Stimulated activated CD4-positive, alpha-beta T cell treated with anti-CD3 and anti-CD28 coated beads, Interleukin-1b, Interleukin-23, amount 100 ng/mL, for 48 hours (primary cell): ENCODE results near the gene NPFF.
"Not testable (repeated sequence)": the region's sequence is repeated elsewhere in the genome, so short reads cannot be mapped to it uniquely, and the experiment has no call there.

ENCODE experiments used
- DNase-seq: peaks from one replicate; pipeline ENCODE4 v3.0.0-alpha.2; 2020

Gene NPFF

DNA sequence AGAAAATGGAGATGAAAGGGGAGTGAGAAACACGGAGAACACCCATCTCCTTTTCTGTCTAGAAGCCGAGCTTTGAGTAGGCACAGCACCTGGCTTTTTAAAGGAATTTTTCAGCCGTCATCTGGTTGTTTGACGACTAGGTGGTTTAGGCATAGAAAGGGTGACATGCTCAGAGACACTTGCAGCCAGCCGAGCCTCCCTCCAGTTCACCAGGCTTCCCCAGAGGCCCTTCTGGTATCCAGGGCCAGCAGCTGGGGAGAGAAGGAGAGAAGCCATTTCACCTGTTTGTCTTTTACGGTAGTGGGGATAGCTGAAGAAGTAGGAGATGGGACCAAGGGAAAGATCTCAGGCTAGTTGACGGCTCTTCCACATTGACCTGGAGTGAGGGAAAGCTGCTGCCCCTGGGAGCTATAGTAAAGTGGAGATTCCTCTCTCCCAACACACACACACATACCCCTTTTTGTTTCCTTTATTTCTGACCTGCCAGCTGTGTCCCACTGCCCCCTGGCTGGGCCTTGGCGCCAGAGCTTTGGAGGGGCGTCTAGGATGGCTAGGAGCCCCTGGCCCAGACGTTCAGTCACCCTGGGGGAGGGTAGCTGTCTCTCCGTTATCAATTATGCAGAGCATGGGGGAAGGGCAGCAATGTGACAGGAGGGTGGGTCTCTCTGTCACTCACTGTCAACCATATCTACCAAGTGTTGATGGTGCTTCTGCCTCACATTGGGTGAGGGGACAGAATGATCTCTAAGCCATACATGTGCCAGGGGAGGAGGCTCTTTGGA, 13.5 kb downstream of the NPFF start:
- no peak for DNase-seq

DNA sequence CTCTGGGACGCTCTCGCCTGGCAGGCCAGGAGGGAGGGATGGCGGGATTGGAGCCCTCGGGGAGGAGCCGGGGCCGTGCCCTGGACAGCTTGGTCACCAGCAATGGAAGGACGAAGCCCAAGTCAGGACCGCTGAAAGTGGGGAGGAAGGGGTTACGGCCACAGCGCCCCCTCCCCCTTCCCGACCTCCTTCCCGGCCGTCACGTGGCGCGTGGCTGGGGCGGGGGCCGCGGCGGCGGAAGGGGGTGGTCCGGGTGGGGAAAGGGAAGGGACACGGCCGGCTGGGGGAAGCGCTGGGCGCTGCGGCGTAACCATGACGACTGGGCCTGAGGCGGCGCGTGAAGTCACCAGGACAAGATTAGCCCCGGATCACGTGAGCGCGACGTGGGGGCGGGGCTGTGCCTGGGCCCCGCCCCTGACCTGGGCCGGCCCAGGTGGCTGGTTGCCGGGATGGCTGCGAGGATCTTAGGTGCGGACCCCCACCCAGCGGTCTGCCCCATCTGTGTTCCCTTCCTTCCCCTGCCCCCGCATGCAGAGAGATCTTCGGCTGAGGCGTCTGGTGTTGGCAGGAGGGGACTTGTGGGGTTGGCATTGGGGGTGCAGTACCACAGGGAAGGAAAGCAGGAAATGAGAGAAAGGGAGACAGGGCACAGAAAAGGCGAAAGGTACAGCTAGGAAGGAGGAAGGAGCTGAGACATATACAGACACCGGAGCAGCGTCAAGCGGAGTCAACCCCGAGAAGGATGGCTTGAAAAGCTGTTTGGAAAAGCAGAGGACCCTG, 14.3 kb downstream of the NPFF start:
- DNase-seq, result peak; percentile 84

DNA sequence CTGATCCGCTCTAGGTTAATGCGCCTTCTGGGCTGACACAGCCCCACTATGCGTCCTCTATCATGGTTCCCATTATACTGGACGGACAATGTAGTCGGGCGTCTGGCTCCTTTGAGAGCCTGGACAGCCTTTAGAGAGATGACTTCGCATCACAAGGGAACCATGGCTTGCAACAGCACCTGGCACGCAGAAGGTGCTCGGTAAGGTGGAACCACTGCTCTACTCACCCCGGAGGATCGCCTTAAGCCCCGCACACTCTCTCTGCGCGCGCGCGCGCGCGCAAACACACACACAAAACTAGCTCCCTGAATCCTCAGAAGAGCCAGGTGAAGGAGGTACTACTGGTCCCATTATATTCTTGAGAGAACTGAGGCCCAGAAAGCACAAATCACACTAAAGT, 15.1 kb downstream of the NPFF start:
- no peak for DNase-seq

DNA sequence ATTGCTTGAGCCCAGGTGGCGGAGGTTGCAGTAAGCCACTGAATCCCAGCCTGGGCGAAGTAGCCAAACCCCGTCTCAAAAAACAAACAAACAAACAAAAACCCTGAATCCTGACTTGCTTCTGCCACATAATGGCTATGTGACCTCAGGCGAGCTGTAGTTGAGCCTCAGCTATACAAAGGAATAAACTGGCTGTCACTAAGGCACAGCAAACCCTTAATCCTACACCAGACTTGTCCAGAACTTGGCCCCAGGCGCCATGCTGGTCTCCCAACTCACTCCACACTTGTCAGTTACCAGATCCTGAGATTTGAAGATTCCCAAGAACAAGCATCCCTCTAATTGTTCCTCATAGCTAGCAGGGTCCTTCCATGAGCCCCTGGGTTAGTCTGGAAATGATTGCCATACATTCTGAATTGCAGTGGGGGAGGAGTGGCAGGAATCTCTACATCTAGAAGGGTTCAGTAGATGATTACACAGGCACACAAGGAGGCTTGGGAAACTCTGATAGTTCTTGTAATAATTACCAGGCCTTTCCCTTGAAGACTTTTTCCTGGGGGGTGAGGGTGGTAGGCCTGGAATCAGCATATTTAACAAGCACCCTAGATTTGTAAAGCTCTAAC, 17.9 kb downstream of the NPFF start:
- no peak for DNase-seq

DNA sequence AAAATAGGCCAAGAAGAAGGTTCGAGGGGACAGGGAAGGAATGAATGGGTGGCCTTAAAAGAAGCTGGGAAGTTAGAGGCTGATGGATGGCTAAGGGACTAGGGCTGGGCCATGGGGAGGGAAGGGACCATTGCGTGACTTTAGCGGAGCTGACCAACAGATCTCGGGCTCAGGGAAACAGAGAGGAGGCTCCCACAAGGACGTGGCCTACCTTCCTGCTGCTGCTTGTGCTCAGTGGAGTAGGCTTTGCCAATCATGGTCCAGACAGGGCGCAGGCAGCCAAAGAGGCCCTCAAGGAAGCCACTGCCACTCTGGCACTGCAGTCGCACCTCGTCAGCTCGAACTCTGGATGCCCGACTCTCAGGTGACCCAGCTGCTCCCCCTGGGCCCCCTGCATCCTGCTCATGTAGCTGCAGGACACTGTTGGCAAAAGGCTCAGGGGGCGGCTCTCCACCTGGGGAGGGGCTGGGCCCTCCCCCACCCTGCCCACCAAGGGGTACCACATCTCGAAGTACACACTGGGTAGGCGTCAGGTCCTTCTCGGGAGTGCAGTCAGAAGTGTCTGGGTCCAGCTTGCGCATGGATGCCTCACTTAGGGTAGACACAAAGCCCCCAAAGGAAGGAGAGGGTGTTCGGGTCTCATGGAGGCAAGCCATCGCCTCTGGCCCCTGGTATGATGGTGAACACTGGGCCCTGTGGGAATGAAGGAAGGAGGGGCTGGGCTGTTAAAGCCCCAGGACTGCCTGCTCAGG, 20.4 kb downstream of the NPFF start:
- DNase-seq, result no peak

DNA sequence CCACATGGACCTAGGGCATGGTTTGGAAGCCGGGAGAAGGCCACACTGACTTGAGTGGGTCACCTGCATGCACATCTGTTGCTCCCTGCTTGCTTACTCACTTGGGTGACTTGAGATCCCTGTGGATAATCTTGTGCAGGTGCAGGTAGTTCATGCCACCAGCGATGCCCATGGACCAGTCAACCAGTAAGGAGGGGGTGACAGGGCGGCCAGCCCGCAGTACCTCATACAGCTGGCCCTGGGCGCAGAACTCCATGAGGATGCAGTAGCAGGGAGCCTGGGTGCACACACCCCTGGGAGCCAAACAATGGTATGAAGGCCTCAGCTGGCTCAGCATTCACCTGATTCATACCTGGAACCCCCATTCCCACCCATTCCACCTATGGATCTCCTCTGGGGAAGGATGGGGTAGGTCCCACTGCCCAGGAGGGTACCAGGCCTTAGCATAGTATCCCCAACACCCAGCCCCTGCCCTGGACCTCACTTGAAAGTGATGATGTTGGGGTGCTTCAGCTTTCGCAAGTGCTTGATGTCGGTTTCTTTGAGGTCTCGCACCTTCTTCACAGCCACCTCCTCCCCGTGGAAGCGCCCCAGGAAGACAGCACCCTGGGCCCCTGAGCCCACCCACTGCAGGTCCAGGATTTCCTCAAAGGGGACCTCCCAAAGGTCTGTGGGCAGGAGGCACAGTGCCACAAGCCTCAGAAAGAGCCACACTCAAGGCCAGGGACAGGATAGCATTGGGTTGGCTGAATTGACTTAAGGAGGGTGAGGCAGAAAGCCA, 21.1 kb downstream of the NPFF start:
- no peak for DNase-seq

DNA sequence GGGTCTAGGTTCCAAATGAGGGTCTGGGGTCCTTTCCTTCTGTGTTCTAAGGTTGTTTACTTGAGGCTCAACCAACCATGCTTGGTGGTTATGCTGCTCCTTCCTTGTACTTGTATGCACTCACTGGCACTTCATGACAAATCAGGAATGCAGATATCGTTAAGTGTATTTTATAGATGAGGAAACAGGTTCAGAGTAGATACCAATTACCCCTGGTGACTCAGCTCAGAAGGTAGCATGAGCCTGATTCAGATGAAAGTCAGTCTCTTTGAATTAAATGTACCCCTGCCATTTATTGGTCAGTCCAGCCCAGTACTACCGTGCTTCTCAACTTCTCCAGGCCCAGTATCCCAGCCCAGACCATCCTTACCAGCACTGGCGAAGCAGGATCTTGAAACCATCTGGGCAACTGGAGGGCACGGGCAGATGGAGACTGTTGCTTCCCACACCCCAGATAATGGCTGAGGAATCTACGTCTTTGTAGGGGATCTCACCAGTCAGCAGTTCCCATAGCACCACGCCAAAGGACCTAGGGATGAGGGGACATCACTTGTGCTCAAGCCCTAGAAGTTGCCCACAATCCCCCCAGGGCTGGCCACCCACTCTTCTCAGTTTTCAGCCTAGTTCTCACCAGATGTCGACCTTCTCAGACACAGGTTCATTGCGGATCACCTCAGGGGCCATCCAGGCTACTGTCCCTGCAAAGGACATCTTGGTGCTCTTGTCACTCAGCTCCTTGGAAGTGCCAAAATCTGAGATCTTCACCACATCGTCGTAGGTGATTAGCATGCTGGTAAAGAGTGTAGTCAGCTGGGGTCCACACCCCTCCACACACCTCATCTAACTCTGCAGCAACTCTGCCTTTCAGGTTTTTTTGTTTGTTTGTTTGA, 22.4 kb downstream of the NPFF start:
- no peak for DNase-seq

DNA sequence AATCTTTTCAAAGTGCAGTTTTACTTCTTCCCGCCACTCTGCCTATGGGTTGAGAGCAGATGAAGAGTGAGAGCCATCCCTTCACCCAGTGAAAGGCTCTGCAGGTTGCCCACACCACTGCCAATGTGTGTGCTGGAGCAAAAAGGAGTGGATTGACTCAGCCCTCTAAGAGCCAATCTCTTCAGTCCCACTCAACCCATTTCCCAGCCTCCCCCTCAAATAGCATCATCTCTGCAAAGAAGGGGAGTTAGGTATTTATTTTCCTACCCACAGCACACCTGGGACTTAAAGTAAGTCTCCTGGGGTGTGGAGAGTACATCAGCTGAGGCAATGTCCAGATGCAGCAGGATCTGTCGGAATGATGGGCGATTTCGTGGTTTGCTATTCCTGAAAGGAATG, 23.3 kb downstream of the NPFF start:
- no peak for DNase-seq

DNA sequence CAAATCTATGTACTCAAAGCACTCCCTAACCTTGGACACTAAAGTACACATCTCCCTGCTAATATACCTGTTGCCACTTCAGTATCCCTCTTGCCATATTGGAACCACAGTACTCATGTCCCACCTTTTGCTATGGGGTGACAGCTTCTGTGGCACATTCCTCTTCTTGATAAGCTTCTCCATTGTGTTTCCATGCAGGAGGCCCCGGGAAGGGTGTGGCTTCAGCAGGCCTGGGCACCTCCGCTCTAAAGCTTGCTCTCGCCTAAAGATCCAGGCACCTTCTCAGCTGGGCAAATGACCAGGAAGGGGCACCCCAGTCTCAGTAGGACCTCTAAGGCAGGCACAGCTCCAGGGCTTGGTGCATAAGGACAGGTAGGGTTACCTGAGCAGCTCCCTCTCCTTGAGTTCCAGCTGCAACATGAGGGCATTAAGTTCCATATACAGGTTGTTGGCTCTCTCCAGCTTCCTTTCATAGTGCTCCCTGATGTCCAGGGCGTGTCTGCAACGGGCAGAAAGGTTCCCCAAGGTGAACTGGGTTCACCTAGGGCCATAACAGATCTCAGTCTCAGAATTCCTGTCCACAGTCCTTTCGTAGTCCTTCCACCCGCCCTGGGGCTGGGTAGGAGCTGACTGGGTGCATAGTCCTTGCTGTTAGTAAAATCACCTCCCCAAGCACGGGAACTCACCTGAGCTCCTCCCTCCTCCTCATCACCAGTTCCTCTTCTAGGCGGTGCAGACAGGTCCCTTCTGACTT, 23.9 kb downstream of the NPFF start:
- DNase-seq, result no peak

DNA sequence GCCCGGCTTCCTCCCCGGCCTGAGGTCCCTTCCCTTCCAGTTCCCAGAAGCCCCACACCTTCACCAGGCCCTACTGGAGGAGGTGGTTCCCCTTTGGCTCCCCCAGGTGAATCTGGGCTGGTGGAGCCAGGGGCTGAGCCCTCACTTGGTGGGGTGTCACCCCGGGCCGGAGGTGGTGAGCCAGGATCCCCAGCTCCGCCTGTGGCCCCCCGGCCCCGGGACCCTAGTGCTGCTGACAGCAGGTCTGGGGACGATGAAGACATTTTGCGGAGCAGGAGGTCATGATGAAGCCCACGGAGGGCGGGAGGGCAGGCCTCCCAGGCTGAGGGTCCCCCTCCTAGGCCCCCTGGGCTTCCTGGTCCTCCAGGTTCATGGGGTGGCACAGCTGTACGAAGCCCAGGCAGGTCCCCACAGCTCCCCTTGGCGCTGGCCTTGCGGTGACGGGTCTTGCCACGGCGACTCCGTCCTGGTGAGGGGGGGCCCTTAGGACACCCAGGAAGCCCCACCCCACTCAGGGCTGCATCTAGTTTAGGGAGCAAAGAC, 24.6 kb downstream of the NPFF start:
- no peak for DNase-seq

DNA sequence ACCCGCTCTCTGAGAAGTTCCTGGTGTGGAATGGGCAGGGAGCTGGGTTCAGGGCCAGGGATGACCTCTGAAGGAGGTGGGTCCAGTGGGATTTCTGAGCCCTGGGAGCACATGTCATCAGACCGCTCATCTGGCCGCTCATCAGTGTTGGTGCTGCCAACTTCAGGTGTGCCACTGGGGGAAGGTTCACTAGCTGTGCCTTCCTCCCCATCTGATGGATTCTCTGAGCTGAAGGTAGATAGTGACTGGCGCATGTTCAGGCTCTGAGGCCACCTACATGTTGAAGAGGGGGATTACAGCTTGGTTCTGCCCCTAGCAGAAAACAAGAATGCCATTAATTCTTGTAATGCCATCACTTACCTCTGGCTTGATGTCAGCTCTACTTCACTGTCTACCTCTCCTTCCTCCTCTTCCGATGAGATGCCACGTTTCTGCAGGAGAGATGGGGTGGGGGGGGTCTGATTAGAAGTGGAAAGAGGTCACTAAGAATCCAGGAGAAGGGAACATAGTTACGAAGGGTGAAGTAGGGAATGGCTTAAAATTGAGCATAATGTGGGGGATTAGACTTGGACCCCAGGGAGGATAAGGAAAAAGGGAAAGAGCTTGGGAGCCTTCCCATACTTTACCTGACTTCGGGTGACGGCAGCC, 25.2 kb downstream of the NPFF start:
- DNase-seq, result no peak

DNA sequence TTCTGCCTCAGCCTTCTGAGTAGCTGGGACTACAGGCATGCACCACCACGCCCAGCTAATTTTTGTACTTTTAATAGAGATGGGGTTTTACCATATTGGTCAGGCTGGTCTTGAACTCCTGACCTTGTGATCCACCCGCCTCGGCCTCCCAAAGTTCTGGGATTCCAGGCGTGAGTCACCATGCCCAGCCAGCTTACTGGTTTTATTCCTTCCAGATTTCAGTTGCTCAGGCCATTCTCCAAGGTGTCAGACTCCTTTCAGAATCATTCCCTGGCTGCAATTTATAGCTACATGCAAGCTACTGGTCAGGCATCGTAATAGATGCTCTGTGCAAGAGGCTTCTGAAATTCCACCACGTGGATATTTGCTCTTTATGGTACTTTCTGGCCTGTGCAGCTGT, 25.8 kb downstream of the NPFF start:
- not testable (repeated sequence) for DNase-seq

DNA sequence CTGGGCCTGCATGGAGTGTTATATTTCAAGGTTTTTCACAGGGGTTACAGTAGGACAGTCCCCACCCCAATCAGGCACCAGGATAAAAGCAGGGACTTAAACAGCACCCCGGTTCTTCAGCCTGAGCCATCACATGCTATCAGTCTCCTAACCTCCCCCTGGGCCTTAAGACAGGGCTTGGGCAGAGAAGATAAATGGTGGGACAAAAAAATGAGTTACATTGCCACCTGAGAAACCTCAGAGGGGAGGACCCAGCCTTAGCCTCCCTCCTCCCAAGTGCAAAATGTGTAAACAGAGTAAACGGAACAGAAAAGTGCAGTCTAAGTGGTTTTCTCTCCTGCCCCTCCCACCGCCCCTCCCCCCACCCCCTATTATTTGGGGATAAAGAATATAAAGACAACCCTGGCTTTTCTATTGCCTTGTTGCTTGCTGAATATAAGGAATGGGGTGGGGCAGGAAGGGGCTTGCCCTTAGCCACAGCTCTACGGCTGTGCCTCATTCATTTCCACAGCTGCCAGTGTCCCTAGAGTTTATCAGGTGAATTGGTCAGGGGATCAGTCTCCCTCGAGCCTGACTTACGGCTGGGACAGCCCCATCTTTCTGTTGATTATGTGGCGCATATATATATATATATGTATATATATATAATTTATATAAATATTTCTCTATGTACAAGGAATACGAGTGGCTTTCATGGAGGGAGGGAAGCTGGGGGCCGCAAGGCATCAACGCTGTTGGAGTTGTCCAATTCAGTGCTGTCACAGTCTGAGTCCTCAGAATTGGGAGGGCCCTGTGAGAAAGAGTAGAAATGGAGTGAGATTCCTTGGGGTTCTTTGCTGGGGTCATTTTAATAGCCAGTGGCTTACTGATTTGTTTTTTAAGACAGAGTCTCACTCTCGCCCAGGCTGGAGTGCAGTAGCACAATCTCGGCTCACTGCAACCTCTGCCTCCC, 26.5 kb downstream of the NPFF start:
- DNase-seq, result no peak

DNA sequence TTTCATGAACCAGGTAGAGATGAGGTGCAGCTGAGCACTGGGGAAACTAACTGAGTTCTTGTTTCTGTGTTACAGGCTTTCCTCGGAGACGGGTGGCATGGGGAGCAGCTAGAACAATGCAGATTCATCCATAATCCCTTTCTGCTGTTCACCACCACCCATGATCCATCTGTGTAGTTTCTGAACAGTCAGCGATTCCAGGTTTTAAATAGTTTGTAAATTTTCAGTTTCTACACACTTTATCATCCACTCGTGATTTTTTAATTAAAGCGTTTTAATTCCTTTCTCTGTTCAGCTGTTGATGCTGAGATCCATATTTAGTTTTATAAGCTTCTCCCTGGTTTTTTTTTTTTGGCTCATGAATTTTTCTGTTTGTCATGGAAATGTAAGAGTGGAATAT, 28.0 kb downstream of the NPFF start:
- no peak for DNase-seq

DNA sequence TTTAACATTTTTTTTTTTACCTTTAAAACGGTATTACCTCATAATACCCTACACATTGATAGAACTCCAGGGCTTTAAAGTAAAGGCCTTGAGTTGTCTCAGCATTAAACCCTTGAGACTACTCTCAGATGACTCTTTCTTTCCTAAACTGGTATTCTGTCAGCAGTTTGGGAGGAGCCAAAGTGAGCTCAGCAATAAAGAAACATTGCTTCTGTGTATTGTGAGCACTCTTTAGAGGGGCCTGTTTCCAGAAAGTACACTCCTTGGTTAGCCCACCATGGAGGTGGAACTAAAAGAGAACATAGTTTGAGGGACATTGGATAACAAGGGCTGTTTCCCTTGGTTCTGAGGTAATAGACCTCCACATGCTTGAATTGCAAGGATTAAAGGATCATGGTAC, 28.4 kb downstream of the NPFF start:
- no peak for DNase-seq

DNA sequence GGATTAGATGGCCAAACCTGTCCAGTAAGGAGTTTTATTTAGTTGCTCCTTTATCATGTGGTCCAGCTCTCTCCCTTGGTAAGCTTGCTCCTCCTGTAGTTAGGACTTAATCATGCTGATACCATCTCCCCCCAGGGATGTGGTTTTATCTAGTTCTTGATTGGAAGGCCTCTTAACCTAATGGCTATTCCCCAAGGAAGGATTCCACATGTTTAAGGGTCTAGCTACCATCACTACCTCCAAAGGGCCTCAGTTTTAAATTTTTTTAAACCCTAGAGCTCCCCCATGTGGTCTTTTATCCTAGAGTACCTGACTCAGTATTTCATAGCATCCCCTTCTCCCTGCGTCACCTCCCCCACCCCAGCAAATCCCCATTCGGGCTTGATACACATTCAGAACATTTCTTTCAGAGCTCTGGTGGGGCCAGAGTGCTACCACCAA, 30.5 kb downstream of the NPFF start:
- no peak for DNase-seq

DNA sequence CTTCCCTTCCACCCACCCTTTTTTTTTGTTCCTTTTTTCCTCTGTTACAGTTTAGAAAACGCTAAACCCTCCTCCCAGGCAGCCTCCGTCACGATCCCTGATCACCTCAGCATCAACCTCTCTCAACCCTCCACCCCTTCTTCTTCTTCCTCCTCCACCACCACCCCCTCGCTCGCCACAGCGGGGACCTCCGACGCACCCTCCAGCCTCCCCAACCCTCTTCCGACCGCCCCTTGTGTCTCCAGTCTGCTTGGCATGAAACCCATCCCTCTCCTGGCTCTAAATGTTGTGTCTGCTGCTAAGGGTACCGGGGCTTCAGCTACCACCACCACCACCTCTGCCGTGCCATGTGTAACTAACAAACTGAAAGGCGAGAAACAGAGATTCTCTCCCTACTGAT, 32.5 kb downstream of the NPFF start:
- DNase-seq, result no peak

DNA sequence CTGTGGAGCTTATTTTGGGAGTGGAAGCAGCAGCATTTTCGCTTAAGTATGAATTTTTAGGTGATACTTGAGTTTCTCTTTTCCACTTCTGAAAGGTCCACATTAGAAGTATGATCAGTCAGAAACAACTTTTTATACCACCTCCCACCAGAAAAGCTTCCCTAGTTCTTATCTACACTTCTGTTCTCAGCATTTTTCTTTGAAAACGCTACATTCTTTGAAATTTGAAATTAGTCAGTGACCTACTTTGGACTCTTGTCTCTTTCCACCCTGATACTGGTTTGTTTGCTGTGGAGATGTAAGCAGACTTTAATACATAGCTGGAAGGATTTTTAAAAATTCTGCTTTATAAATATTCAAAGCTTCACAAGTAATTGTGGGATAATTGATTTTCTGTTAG, 33.2 kb downstream of the NPFF start:
- no peak for DNase-seq
